ENCODE results near the gene PSG7.
"Not testable (repeated sequence)": the region's sequence is repeated elsewhere in the genome, so short reads cannot be mapped to it uniquely, and the experiment has no call there.

DNA sequence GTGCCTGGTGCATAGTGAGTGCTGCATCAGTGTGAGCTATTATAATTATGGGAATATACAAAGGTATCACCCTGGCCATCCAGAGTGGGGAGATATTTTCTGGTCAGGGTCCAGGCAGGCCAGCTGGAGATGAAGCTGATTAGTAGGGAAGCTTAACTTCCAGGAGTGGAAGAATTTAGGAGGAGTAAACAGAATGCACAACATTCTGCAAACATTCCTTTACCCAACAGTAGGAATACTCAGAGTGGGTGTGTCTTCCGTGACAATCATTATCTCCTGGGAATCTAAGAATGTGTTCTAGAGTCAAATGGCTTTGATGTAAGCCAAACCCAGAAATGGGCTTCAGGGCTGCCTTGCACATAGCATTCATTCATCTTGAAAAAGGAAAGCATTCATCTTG, 38.4 kb downstream of the PSG7 start:
- not testable (repeated sequence) for TF ChIP-seq POLR2AphosphoS5 (IDR thresholded peaks at IDR 0.05; ENCODE audit: low read depth, low read length); TAF1 (IDR thresholded peaks at IDR 0.05; ENCODE audit: borderline replicate concordance, low read depth, low read length)

Data from GM12892 (cell line).